Inferior parietal cortex (tissue), 1 donor: ENCODE results near the gene DDX10.

ENCODE experiments used
- DNase-seq: peaks from one replicate; pipeline ENCODE4 v3.0.0-alpha.2; 2016; ENCODE audit errors: extremely low spot score

Gene DDX10

DNA sequence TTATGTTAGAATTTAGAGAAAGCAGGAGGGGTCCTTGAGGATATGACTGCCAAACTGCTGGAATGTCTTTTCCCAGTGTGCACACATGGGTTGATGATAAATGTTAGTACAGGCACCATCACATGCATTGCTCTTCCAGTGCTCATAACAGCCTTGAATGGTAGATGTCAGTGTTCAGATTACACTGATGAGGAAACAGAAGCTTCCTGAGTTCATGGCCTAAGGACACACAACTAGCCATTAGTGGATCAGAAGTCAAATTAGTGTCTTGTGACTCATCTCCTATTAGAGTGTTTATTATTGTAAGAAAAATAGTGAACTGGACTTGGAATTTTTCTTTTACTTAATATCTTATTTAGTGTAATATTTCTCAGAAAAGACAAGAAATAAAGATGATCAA lies 241.5 kb downstream of the DDX10 start:
- DNase-seq = no peak

DNA sequence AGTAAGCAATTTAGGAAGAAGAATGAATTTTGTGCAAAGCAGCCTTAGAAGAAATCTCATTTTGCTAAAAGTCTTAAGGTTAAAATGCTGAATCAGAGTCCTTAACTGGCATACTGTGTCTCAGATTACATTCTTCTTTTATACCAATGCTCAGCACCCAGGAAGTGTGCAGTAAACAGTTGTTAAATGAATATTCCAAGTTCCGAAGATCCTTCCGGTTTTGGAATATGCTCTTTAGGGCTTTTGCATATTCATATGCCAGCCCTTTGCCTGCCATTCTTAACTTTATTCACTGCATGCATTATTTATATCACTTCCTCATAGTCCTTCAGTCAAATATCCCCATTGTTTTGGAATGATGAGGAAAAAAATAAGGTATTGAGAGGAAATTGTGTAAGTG lies 242.0 kb downstream of the DDX10 start:
- DNase-seq = no peak

DNA sequence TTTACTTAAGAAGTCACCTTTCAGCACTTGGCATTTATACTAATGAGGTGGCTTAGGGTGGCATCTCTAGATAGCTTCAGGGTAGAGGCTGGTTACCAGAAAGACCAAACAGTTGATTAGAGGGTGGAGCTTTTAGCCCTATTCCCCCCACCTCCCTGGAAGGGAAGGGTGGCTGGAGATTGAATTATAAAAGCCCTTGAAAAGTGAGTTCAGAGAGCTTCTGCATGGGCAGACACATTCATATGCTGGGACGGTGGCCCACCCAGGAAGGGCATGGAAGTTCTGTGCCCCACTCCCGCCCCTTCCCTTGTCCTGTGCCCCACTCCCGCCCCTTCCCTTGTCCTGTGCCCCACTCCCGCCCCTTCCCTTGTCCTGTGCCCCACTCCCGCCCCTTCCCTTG lies 244.2 kb downstream of the DDX10 start:
- no peak for DNase-seq

DNA sequence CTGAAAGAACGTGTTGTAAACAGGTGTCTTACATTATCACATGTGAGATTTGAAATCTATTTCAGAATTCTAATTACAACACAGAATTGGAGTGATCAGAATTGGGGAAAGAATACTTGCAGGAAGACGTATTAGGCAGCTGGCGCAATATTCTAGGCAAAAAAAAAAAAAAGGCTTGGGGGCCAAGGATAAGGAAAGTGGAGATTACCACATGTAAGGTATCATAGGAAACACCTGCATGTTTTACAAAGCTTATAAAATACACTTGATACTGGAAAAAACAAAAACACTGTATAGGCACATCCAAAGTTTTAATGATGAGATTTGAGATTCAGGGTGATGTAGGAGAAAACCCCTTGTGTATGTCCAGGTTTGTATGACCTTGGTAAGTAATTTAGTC lies 245.1 kb downstream of the DDX10 start:
- no peak for DNase-seq

DNA sequence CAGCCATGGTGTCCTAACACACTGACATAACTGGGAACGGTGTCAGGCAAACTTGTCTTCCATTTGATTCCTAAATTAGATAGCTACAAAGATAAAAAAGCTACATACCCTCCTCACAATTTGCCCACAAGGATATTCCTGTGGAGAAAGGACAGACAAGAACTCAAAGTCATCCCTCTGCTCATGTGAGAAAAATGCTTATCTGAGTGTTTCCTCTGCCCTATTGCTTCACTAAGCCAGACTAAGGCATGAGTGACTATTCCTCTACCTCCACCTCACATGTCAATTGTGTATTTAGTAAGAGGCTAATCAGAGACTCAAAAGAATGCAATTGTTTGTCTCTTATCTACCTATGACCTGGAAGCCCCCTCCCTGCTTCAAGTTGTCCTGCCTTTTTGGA lies 247.7 kb downstream of the DDX10 start:
- no peak for DNase-seq

DNA sequence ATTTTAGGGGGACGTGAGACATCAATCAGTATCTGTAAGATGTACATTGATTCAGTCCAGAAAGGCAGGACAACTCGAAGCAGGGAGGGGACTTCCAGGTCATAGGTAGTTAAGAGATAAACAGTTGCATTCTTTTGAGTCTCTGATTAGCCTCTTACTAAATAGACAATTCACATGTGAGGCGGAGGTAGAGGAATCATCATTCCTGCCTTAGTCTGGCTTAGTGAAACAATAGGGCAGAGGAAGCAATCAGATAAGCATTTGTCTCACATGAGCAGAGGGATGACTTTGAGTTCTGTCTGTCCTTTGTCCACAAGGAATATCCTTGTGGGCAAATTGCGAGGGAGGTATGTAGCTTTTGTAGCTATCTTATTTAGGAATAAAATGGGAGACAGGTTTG lies 248.3 kb downstream of the DDX10 start:
- no peak for DNase-seq

DNA sequence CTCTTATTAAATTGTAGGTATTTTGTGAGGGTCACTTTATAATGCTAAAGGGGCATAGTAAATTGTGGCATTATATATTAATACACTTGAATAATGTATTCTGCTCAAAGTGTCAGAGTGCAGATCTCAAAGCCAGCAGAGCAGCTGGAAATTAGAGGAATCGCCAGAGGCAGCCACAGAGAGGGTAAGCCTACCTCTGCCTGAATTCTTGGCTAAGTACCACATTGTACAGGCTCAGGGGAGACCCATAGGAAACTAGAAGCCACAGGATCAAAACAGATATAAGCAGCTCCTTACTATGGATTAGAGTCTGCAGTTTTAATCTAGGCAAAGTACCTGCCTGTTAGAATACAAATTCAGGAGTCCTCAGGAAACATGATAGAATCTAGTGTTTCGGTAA lies 249.3 kb downstream of the DDX10 start:
- no peak for DNase-seq

DNA sequence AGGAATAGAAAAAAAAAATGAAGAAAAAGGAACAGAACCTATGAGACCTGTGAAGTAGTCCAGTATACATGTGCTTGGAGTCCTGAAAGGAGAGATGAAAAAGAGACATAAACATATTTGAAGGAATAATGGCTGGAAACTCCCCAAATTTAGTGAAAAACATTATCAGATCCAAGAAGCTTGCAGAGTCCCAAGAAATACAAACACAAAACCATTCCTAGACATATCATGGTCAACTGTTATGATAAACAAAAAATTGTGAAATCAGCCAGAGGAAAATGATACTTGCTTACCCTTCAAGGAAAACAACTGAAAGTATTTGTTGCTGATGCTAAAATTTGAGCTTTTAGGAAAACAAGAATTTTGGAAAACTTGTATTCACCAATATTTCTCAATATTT lies 250.1 kb downstream of the DDX10 start:
- no peak for DNase-seq

DNA sequence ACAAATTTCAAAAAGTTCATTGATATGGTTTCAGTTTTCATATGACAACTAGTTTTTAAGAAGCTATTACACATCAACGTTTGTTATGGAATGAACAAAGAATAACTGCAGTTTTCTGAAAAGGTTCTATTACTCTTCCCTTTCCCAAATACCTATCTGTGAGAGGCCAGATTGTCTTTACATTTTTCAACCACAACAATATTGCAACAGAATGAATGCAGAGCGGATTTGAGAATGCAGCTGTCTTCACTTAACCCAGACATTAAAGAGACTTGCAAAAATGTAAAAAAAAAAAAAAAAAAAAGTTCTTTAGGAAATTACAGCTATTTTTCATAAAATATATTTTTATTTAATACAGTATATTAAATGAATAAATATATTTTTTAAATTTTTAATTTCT lies 250.8 kb downstream of the DDX10 start:
- DNase-seq = no peak

DNA sequence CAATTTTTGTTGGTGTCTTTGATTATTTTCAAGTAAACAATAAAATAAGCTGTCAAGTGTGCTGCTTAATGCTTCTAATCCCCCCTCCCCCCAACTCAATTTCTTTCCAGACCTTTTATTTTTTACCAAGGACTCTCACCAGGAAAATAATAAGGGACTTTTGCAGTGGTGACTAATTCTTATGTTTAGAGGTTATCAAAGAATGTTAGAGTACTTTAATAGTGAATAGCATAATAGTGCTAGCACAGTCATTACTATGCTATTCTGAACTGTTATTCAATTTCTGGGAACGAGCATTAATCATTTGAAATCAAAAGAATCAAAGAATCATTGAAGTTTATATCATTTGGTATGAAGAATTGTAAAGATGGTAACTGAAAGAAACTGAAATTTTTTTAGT lies 251.4 kb downstream of the DDX10 start:
- DNase-seq = no peak

DNA sequence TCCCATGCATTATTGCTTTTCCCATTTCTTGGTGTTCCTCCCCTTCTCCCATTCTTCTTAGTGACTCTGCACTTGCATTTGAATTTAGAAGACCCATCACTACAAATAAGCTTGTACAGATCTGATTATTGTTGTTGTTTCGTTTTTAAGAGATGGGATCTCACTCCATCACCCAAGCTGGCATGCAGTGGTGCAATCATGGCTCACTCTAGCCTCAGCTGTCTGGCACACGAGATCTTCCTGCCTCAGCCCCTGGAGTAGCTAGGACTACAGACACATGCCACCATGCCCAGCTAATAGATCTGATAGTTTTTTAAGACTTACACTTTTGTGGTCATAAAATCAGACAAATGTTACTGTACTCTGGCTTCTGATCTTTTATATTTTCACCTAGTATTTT lies 252.1 kb downstream of the DDX10 start:
- no peak for DNase-seq

DNA sequence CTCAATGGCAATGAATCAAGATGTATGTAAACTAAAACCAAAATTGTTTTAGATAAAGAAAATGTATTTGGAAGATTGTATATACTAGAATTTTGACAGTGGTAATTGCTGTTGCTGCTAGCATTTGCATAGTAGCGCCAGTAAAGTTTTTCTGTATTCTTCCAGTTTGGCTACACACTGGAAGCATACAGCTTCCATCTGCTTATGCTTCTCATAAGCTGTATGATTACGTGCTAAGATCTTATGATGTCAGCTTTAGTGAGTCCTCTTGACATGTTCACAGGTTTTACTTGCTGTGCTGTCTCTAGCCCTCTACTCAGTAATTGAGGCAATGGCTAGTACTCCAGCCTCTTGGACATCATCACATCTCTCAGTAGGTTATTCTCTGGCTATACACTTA lies 256.3 kb downstream of the DDX10 start:
- DNase-seq = no peak

DNA sequence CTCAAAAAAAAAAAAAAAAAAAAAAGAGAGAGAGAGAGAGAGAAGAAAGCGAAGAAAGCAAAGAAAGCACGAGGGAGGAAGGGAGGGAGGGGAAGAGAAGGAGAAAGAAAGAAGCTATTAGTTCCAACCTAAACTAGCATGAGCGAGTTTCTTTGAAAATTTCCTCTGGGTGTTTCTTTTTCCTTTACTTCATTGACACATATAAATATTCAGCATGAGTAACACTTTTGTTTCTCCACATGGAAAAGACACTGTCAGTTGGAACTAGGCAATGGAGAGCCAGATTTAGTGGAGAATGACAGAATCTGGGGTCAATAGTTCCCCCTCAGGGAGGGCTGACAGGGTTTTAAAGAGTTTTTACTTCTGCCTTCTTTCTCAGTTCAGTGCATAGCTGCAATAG lies 257.4 kb downstream of the DDX10 start:
- DNase-seq = no peak

DNA sequence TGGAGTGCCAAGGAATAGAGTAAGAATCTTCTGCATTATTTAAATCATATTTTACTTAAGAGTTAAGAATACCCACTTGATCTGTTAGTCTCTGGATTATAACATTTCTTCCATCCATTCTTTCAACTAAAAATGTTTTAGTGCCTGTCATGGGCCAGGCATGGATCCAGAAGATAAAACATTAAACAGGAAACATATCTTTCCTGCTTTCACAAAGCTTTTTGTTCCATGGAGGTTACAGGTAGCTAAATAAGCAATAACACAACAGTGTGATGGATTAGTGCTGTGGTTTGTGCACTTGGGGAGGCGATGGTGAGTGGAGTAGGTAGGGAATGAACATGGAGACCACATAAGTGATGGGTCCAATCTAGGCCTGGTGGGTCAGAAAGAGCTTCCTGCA lies 258.5 kb downstream of the DDX10 start:
- DNase-seq = no peak

DNA sequence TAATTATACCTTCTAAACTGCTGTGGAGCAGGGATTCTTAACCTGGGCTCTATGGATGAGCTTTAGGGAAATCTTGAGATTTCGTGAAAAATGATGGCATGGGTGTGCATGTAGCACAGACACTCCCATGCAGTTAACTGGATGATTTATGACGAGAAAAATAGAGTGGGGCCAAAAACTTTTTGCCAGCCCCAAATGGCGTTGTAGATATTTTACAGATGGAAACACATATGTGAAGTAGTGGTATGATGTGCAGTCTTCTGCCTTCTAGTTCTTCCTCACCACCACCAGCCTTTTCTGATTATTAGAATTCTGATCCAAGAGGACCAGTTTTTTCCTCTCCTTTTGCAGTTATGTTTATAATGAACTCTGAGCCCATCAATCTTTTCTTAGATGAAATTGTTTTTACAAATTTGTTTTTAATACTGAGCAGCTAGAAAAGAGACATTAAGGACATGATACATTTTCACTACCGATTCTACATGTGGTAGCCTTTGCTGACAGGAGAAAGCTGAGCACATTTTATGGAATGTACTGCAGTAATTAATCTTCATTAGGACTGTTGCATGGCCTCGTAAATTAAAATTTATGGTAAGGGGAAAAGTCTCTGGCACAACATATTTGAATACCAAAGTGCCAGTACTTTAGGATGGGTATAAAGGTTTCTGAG lies 261.4 kb downstream of the DDX10 start:
- no peak for DNase-seq

DNA sequence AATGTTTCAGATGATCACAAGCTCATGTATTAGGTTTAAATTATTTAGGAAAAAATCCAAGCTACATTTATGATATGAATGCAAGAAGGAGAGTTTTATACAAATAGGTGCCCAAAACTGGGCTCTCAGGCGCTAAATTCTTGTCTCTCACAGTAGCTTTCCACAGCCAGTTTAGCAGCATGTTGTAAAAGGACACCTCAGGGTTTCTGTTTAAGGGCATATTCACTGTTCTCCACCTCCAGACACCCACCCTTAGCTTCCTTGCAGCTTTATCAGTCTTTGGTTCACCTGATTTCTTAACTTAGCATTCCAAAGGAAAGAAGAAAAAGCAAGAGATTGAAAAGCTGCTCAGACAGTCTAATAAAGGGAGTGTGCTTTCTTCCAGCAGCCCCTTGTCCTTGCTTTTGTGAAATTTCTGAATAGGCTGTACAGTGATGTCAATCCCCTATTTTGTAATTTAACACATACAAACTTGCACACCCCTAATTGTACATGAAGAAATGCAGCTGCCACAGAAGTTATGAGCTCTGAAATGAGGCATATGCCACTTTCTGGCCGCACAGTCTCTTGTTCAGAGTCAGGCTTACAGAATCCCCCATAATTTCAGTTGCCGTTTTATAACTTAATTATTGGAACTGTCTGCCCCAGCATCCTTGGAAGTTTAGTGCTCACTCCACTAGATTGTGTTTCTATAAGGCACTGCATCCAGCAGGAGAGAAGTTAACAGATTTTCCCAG lies 262.1 kb downstream of the DDX10 start:
- no peak for DNase-seq

DNA sequence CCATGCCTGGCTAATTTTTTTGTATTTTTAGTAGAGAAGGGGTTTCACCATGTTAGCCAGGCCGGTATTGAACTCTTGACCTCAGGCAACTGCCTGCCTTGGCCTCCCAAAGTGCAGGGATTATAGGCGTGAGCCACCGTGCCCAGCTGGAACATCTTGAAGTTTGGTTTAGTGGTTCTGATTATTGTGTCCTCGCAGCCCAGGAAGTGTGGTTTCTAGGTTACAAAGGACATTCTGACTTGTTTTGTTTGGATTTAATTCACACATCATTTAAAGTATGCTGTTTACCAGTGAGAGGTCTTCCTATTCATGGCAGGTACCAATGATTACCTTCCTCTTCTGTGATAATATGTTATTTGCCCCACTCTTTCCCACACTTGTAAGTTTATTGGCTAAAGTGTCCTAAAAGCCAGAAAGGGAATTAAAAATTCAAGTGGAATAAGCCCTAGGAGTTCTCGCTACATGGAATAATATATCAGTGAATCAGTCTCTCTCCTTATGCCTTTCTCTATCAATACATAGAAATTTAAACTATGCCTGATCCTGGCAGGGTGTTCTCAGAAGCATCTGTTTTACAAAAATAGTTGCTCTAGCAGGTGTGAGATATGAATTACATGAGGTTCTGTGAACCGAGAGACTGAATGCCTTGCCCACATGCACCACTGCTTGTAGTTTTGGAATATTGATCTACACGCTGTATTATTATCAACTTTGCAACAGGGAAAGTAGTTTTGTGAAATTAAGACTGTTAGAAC lies 263.1 kb downstream of the DDX10 start:
- no peak for DNase-seq

DNA sequence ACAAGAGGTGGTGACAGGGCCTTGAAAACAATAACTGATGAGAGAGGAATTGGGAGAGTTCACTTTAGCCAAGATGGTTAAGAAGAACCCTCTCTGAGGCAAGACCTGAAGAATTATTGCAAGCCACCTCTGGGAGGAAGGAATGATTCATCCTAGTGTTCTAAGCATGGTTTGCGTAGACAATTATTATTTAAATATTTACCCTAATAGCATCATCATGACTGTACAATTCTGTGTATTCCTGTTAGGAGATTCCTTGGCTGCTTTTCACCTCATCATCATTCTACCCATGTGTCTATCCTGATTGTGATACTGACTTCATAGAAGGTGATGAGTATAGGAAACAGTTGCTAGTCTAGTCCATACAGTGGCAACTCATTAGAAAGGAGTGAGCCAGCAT lies 264.4 kb downstream of the DDX10 start:
- DNase-seq = no peak

DNA sequence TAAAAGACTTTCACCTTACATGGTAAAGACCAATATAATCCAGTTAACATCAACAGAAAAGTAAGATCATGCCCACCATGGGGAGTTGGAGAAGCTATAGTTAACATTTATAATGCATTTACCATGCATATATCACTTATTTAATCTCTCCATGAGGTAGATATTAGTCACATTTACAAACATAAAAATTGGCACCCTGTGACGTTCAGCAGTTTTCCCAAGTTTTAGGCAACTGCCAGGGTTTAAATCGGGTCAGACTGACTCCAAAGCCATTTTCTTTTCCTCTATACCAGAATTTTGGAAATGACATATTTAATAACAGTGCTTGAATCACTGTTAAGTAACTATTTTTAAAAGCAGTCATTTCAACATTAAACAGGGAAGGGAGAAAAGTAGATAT lies 266.3 kb downstream of the DDX10 start:
- DNase-seq = no peak

DNA sequence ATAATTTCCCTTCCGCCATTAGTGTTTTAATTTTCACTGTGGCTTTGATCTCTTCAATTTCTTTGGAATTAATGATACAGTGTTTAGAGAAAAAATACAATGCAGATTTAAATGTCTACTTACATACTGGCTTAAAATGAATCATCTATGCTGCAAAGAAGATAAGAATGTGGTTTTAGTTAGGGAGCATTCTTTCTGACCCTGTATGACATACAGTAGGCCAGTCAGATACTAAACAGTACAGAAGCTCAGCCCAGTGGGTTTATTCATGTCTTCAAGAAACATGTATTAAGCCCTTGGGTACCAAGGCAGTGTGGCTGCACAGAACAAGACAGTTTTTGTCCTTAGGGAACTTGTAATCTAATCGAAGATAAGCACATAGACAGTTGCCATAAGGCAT lies 268.8 kb downstream of the DDX10 start:
- DNase-seq = no peak

DNA sequence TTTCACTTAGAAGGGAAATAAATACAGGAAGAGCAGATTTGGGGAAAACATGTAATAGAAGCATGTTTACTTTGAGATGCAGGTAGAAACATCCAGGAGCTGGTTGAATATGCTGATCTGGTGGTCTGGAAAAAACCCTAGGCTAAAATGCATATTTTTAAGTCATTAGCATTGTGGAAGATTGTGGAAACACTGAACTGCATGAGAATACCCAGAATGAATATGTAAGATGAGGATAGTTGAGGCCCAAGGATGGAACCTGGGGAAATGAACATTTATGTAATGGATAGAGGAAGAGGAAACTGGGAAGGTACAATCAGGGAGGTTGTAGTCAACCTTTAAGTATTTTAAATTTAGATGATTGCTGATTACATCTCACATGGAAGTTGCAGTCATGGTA lies 269.4 kb downstream of the DDX10 start:
- no peak for DNase-seq

DNA sequence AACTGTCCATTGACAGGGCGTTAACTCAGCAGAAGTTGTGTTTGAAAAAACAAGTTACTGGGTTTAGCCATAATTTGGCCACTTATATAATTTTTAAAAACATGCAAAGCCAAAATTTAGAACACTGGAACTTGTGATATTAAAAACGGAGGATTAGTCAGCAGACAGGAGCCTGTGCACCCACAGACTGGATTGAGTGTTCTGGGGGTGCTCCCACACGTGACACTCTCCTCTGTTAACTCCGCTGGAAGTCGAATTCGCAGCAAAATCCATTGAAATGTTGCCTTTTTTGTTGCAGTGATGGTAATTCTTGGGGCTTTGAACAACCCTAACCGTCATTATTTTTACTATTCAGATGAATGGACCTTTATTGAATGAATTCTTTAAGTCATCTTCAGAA lies 269.8 kb downstream of the DDX10 start:
- no peak for DNase-seq

DNA sequence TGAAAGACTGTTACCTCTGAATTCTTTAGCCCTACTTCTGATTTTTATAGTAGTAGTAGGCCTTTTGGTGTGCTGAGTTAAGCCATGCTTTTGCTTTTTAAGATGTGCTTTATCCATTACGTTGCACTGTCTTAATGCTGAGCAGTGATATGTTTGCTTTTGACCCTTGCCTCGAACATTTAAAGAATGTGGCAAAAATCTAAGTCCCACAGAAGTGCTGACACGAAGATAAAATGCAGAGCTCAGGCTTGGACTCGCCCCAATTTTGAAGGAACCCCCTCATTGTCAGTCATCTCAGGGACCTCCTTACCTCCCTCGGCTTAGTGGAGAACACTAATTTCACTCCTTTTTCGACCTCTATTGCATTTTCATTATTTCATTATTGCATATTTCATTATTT lies 272.9 kb downstream of the DDX10 start:
- DNase-seq = no peak
